ENCODE results near the gene UBE2U.
"Not testable (repeated sequence)": the region's sequence is repeated elsewhere in the genome, so short reads cannot be mapped to it uniquely, and the experiment has no call there.

UBE2U gene

GRCh38 chr1:64239519-64239918 is 36.1 kb downstream of the UBE2U start:
- in situ Hi-C loops (cut with MboI; ENCODE audit: low sequenced_read_pairs), result not testable (repeated sequence)

GRCh38 chr1:64240206-64240605 is 36.8 kb downstream of the UBE2U start:
- in situ Hi-C loops (cut with MboI; ENCODE audit: low sequenced_read_pairs), result no loop called here

- in situ Hi-C loops (cut with MboI; ENCODE audit: low sequenced_read_pairs), result no loop called here
Measured at GRCh38 chr1:64241069-64241468, 37.6 kb downstream of the UBE2U start.

GRCh38 chr1:64242895-64243756 is 39.7 kb downstream of the UBE2U start:
- in situ Hi-C loops (cut with MboI; ENCODE audit: low sequenced_read_pairs), result no loop called here

- in situ Hi-C loops (cut with MboI; ENCODE audit: low sequenced_read_pairs), result no loop called here
Measured at GRCh38 chr1:64243757-64244080, 40.3 kb downstream of the UBE2U start.

- in situ Hi-C loops (cut with MboI; ENCODE audit: low sequenced_read_pairs), result no loop called here
Measured at GRCh38 chr1:64245495-64245894, 42.1 kb downstream of the UBE2U start.

- in situ Hi-C loops (cut with MboI; ENCODE audit: low sequenced_read_pairs), result no loop called here
Measured at GRCh38 chr1:64246294-64246917, 43.0 kb downstream of the UBE2U start.

GRCh38 chr1:64248065-64248464 is 44.6 kb downstream of the UBE2U start:
- in situ Hi-C loops (cut with MboI; ENCODE audit: low sequenced_read_pairs), result no loop called here

GRCh38 chr1:64250472-64250871 is 47.0 kb downstream of the UBE2U start:
- in situ Hi-C loops (cut with MboI; ENCODE audit: low sequenced_read_pairs), result loop anchor here (25.0 kb wide), 1 partner anchor 587 kb away; no protein-coding TSS in a partner anchor

- in situ Hi-C loops (cut with MboI; ENCODE audit: low sequenced_read_pairs), result loop anchor here (25.0 kb wide), 1 partner anchor 585 kb away; no protein-coding TSS in a partner anchor
Measured at GRCh38 chr1:64251971-64252370, 48.5 kb downstream of the UBE2U start.

- in situ Hi-C loops (cut with MboI; ENCODE audit: low sequenced_read_pairs), result loop anchor here (25.0 kb wide), 1 partner anchor 580 kb away; no protein-coding TSS in a partner anchor
Measured at GRCh38 chr1:64257233-64257632, 53.8 kb downstream of the UBE2U start.

GRCh38 chr1:64258444-64258843 is 55.0 kb downstream of the UBE2U start:
- in situ Hi-C loops (cut with MboI; ENCODE audit: low sequenced_read_pairs), result loop anchor here (25.0 kb wide), 1 partner anchor 579 kb away; no protein-coding TSS in a partner anchor

GRCh38 chr1:64263335-64263734 is 59.9 kb downstream of the UBE2U start:
- in situ Hi-C loops (cut with MboI; ENCODE audit: low sequenced_read_pairs), result loop anchor here (25.0 kb wide), 1 partner anchor 574 kb away; no protein-coding TSS in a partner anchor

- in situ Hi-C loops (cut with MboI; ENCODE audit: low sequenced_read_pairs), result loop anchor here (25.0 kb wide), 1 partner anchor 573 kb away; no protein-coding TSS in a partner anchor
Measured at GRCh38 chr1:64263856-64264255, 60.4 kb downstream of the UBE2U start.

GRCh38 chr1:64265141-64265540 is 61.7 kb downstream of the UBE2U start:
- in situ Hi-C loops (cut with MboI; ENCODE audit: low sequenced_read_pairs), result loop anchor here (25.0 kb wide), 1 partner anchor 572 kb away; no protein-coding TSS in a partner anchor

- in situ Hi-C loops (cut with MboI; ENCODE audit: low sequenced_read_pairs), result loop anchor here (25.0 kb wide), 1 partner anchor 570 kb away; no protein-coding TSS in a partner anchor
Measured at GRCh38 chr1:64266991-64267390, 63.6 kb downstream of the UBE2U start.

- in situ Hi-C loops (cut with MboI; ENCODE audit: low sequenced_read_pairs), result loop anchor here (25.0 kb wide), 1 partner anchor 568 kb away; no protein-coding TSS in a partner anchor
Measured at GRCh38 chr1:64268653-64269557, 65.5 kb downstream of the UBE2U start.

GRCh38 chr1:64269558-64269884 is 66.1 kb downstream of the UBE2U start:
- in situ Hi-C loops (cut with MboI; ENCODE audit: low sequenced_read_pairs), result loop anchor here (25.0 kb wide), 1 partner anchor 568 kb away; no protein-coding TSS in a partner anchor

- in situ Hi-C loops (cut with MboI; ENCODE audit: low sequenced_read_pairs), result no loop called here
Measured at GRCh38 chr1:64280001-64280400, 76.6 kb downstream of the UBE2U start.

- in situ Hi-C loops (cut with MboI; ENCODE audit: low sequenced_read_pairs), result no loop called here
Measured at GRCh38 chr1:64282351-64282750, 78.9 kb downstream of the UBE2U start.

GRCh38 chr1:64287071-64287470 is 83.6 kb downstream of the UBE2U start:
- in situ Hi-C loops (cut with MboI; ENCODE audit: low sequenced_read_pairs), result no loop called here
